ENCODE results near the gene RRAS.

GRCh38 chr19:49676136-49676783 is 36.3 kb upstream of the RRAS start:
- TF ChIP-seq CTCF (IDR thresholded peaks at IDR 0.05) (no peak), POLR2A (IDR thresholded peaks at IDR 0.05) (peak; percentile 79)

Data from right lobe of liver (tissue), 4 donors.